ENCODE measurements around the gene MICALL2. TPM values are rescaled to one million over a fixed set of nuclear protein-coding genes. Genes with fewer than 3 reads are reported as not detected.

The MICALL2 gene
- total RNA-seq, 1 donor from 2014 or later: 1.5 TPM

DNA sequence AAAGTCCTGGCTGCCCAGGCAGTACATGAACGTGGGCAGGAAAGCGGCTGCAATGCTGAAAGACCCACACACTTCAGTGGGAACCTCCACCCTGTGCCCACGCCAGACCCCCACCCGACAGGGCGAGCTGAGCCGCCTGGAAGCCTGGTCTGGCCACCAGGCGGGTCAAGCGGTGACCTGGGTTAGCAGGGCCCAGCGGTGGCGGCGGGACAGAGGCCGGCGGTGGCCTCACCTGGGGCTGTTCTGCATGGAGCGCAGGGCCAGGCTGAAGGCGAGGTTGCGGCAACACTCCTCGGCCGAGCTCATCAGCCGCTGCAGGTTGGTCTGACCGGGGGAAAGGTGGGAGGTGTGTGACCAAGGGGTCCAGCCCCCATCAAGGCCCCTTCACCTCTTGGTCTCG lies 11.6 kb upstream of the MICALL2 start:
- intact Hi-C loops (cut with micrococcal nuclease): no loop called here

DNA sequence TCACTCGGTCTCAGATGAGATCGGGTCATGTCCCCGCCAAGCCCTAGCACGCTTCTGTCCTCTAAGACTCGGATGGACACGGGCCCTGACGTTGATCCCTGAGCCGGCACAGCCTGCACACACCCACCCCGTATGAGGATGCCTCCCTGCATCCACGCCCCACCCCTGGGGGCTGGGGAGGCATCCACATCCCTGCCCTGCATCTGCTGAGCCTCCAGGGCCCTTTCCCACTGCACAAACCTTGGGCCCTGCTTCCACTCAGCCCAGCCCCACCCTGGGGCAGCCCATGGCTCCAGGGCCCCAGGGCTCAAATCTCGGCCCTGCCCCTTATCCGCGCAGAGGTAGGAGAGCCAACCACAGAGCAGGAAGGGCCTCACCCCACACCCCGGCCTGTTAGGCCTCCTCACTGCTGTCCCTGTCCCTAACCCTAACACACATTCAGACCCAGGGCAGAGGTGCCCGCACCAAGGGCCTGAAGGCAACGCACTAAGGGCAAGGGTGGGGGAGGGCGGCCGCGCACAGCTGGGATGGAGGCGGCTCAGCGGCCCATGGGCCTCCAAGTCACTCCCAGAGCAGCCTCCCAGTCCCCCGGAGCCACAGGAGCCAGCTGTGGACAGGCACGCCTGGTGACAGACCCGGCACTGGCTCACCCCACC lies 9.5 kb upstream of the MICALL2 start:
- intact Hi-C loops (cut with micrococcal nuclease): no loop called here

DNA sequence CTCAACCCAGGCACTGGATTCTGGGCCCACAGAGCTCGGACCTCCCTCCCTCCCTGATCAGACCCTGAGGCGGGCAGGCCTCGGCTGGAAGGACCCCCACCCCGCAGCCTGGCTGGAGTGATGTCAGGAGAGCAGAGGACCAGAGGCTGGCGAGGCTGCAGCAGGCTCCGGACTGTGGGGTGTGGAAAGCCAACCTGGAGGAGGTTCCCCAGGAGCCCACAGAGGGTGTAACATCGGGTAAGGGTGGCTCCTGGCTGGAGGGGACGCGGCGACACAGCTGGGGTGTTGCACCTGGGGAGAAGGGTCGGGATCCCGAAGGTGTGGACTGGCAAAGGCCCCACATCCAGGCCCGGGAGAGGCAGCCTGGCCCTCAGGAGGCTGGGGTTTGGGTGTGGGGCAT lies 8.9 kb upstream of the MICALL2 start:
- intact Hi-C loops (cut with micrococcal nuclease): no loop called here

GRCh38 chr7:1466524-1467271 lies 7.4 kb upstream of the MICALL2 start:
- intact Hi-C loops (cut with micrococcal nuclease): no loop called here

DNA sequence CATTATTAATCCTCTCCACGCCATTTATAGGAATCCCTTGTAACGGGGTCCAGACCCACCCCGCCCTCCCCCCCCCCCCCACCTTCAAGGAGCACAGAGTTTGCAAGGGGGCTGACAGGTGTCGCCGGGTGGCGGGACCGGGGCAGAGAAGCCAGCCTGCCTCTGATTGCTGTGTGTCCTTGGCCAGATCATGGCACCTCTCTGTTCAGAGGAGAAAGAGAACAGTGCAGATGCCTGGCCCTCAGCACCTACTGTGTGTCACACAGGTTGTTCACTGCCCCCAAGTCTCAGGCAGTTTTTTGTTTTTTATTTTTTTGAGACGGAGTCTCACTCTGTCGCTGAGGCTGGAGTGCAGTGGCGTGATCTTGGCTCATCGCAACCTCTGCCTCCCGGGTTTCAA lies 5.4 kb upstream of the MICALL2 start:
- intact Hi-C loops (cut with micrococcal nuclease): no loop called here

- intact Hi-C loops (cut with micrococcal nuclease): no loop called here
Observed at GRCh38 chr7:1463676-1464223, 4.5 kb upstream of the MICALL2 start.

- intact Hi-C loops (cut with micrococcal nuclease): no loop called here
Observed at GRCh38 chr7:1461646-1462375, 2.5 kb upstream of the MICALL2 start.

GRCh38 chr7:1460821-1461645 lies 1.8 kb upstream of the MICALL2 start:
- intact Hi-C loops (cut with micrococcal nuclease): no loop called here

- intact Hi-C loops (cut with micrococcal nuclease): loop anchor here (1.0 to 2.0 kb wide), 4 partner anchors 43 to 70 kb away; partner anchors contain the start of genes INTS1 and MAFK
Observed at GRCh38 chr7:1459920-1460820, 900 bp upstream of the MICALL2 start.

- intact Hi-C loops (cut with micrococcal nuclease): loop anchor here (1.0 to 2.0 kb wide), 4 partner anchors 42 to 71 kb away; partner anchors contain the start of genes INTS1 and MAFK
Observed at GRCh38 chr7:1459512-1459892, 232 bp upstream of the MICALL2 start.

DNA sequence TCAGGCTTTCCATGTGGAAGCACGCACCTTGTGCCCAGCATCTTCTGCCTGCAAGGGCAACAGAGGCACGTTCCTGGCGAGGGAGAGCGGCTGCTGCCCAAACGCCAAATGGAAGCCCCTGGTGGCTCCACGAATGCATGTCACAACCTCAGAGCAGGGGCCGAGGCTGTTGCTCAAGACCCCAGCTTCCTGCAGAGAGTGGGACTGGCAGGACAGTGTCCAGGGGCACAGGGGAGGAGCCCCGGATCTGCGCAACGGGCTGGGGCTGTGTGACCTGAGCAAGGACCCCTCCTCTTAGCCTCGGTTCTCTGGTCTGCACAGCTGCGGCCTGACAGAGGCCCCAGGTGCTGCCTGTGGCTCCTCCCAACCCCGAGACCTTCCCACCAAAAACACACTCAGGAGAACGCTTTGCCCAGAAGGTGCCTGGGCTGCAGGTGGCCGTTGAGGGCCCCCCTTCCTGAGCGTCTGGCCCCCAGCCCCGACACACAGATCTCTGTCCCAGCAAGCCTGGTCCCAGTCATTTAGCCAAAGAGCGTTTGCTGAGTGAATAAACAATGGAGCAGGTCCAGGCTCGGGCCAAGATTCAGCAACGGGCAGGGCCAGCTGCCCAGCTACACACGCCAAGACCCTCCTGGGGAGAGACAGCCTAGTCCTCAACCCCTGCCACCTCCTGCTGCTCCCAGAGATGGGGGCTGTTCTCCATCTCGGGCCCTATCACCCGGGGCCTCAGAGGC lies 1.2 kb downstream of the MICALL2 start:
- intact Hi-C loops (cut with micrococcal nuclease): loop anchor here (2.0 kb wide), 1 partner anchor 47 kb away; the partner anchor contains the start of gene INTS1

DNA sequence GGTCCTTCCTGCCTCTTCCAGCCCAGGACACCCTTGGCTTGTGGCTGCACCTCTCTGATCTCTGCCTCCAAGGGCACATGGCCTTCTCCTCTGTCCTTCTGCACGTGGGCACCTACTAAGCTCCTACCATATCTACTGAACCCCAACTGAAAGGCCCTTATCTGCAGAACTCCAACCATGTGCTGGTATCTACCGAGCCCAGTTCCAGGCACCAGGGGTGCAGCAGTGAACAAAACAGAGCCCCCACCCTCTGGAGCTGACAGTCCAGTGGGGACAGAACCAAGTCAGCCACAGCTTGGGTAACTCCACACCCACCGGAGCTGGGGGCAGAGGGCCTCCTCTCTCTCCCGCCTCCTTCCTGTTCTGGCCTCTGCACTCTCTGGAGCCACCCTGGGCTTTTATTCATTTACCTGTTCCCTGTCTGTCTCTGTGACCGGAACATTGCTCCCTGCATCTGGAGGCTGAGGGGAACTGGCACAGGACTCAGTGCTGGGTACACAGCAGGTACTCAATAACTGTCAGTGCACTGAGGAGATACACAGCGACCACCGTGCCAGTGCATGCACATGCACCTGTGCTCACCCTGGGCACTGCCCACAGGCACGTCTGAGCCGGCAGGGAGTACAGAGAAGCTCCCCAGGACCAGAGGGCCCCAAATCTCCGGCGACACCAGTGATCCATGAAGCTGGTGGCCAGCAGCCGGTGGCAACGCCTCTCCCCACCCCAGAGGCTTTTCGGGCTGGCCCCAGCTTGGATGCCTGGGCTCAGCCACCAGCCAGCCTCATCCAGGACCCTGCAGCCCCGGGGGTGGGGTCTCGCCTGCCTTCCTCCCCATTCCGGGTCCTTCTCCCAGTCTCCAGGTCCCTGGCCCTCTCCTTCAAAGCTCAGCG lies 2.0 kb downstream of the MICALL2 start:
- intact Hi-C loops (cut with micrococcal nuclease): no loop called here

DNA sequence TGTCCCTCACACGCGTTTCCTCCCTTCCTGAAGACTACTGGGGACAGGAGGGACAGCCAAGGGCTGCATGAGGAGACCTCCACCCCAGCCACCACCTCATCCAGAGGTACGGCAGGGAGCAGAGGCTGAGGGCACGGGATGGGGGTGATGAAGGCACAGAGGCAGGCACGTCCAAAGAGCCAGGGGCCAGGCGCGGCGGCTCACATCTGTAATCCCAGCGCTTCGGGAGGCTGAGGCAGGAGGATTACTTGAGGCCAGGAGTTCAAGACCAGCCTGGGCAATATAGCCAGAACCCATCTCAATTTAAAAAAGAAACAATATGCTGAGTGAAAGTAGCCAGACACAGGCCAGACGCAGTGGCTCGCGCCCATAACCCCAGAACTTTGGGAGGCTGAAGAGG lies 3.3 kb downstream of the MICALL2 start:
- intact Hi-C loops (cut with micrococcal nuclease): no loop called here

GRCh38 chr7:1455241-1455939 lies 3.9 kb downstream of the MICALL2 start:
- intact Hi-C loops (cut with micrococcal nuclease): no loop called here

GRCh38 chr7:1454542-1454941 lies 4.7 kb downstream of the MICALL2 start:
- intact Hi-C loops (cut with micrococcal nuclease): no loop called here

- intact Hi-C loops (cut with micrococcal nuclease): no loop called here
Observed at GRCh38 chr7:1452205-1452604, 7.1 kb downstream of the MICALL2 start.

DNA sequence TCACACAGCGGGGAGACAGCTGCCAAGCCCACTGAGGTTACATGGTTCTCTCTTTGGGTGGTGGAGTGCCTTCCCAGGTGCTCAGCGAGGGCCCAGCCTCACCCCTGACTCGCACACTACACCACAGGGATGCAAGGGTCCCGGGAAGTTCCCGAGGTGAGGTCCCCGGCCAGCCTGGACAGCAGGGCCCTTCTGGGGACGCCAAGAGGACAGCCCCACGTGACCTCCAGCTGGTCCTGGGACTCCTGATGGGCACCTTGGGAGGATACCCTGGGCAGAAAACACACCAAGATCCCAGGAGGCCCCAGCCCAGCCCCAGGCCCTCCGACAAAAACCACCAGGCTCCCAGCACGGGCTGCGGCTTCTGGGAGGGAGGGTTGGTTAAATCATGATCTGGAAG lies 8.3 kb downstream of the MICALL2 start:
- intact Hi-C loops (cut with micrococcal nuclease): no loop called here

- intact Hi-C loops (cut with micrococcal nuclease): no loop called here
Observed at GRCh38 chr7:1450431-1450830, 8.8 kb downstream of the MICALL2 start.
